Measurements from ENCODE around the gene MRGPRG. TPM values are rescaled to one million over a fixed set of nuclear protein-coding genes. Genes with fewer than 3 reads are reported as not detected.

The MRGPRG gene
- total RNA-seq, 1 donor from 2014 or later, result not detected

DNA sequence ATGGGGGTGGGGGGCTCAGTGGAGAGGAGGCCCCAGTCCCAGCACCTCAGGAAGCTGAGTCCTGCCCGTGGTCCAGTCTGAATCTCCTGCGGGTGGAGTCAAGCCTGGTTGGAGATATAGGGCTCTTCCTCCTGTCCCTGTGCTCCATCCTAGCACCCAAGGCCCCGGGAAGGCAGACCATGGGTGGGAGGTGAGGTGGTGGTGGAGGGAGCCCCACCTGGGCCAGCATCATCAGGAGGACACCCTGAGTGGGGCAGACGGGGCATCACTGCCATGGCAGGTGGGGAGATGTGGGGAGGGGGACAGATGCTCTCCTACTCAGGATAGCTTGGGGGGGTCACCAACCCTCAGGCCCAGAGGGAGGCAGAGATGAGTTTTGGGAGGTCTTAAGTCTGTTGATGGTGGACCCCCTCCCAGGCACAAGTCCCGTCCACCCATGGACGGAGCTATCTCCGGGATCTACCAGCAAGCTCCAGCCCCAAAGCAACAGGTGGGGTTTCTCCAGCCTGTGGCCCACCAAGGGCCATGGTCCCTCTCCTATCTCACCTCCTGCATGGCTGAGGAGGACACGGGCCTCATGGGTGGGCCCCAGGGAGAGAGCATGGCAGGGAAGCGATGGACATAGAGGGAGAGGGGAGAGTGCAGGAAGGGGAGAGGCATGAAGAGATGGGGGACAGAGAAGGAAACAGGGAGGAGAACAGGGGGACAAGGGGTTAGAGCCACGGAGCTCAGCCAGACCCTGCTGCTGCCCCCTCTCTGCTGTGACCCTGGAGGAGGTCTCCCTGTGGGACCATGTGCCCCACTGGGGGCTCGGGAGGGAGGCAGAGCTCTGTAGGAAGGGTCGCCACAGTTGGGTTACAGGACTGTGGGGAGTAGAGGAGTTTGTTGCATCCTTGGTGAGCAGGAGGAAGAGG lies 12.3 kb upstream of the MRGPRG start:
- DNase-seq, result no peak
- H3K27me3 ChIP-seq, result peaks cover 23% of the 10 kb centered on the region

DNA sequence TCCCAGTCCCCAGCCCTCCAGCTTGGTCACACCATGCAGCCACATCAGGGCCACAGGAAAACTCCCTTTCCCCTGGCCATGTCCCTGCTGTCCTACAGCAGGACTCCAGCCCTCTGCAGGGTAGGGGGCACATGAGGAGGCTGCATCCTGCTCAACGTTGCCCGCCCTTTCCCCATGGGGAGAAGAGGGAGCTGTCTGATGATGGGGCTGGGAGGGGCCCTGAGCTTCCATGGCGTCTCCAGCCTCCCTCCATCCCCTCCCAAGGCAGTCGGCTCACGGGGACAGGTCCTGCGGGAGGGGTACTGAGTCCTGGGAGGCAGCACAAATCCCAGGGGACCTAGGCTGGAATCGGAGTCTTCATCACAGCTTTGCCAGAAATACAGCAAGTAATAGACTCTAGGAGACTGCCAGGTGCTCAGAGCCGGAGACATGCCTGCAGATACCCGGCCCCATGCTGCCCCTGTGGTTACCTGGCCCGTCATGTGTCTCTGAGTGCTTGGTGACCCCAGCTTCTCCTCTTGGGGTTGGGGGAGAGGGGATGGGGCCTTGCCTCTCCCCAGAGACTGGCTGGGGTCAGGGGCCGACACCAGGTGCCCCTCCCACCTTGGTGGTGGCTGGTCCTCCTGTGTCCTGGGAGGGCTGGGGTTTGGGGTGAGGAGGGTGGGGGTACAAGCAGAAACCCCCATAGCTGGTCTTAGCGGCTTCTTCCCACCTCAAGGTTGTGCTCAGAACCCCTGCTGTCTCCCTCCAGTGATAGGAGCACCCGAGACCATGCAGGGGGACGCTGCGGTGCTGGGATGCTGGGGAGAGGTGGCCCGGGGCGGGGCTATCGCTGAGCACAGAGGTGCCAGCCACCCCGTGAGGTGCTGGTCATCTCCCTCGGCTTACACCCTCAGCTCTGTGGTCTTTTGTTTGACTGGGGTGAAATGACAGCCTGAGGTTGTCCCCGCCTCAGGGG lies 11.3 kb upstream of the MRGPRG start:
- TF ChIP-seq, protein P1, sequence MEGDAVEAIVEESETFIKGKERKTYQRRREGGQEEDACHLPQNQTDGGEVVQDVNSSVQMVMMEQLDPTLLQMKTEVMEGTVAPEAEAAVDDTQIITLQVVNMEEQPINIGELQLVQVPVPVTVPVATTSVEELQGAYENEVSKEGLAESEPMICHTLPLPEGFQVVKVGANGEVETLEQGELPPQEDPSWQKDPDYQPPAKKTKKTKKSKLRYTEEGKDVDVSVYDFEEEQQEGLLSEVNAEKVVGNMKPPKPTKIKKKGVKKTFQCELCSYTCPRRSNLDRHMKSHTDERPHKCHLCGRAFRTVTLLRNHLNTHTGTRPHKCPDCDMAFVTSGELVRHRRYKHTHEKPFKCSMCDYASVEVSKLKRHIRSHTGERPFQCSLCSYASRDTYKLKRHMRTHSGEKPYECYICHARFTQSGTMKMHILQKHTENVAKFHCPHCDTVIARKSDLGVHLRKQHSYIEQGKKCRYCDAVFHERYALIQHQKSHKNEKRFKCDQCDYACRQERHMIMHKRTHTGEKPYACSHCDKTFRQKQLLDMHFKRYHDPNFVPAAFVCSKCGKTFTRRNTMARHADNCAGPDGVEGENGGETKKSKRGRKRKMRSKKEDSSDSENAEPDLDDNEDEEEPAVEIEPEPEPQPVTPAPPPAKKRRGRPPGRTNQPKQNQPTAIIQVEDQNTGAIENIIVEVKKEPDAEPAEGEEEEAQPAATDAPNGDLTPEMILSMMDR (IDR thresholded peaks at IDR 0.05), result no peak
- H3K27me3 ChIP-seq, result peaks cover 23% of the 10 kb centered on the region
- DNase-seq, result no peak
- H3K4me3 ChIP-seq, result no peak overlapping the region
- no peaks in the 10 kb centered on the region for H3K36me3 ChIP-seq
- no peak overlapping the region for H3K27ac ChIP-seq
- ATAC-seq, result no peak
- H3K4me1 ChIP-seq, result no peaks in the 10 kb centered on the region
- intact Hi-C loops (cut with DNase I), result no loop called here
- no peaks in the 10 kb centered on the region for H3K9me3 ChIP-seq

More for the DNA sequence above, 12.3 kb upstream of the MRGPRG start:
- Histone ChIP-seq H3K36me3 (no peaks in the 10 kb centered on the region), H3K27ac (no peak overlapping the region), H3K4me3 (no peak overlapping the region), H3K4me1 (no peaks in the 10 kb centered on the region), H3K9me3 (no peaks in the 10 kb centered on the region)
- intact Hi-C loops (cut with DNase I), result no loop called here
- TF ChIP-seq, protein P1 (IDR thresholded peaks at IDR 0.05), result no peak
- ATAC-seq, result no peak

DNA sequence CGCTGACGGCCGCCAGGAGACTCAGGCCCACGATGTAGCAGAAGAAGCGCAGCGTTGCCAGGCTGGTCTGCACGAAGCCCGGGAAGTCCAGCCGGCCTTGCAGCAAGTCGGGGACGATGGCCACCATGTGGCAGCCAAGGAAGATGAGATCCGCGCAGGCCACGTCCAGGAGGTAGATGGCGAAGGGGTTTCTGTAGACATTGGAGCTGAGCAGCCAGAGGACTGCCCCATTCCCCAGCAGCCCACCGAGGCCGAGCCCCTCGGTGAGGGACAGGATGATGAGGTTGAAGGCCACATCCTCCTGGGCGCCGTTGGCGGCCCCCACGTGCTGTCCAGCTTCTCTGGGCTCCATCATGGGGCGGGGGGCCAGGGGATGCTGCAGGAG lies 9.8 kb upstream of the MRGPRG start:
- Histone ChIP-seq H3K27me3 (peaks cover 36% of the 10 kb centered on the region), H3K36me3 (no peaks in the 10 kb centered on the region), H3K9me3 (no peaks in the 10 kb centered on the region), H3K27ac (no peak overlapping the region), H3K4me1 (no peaks in the 10 kb centered on the region), H3K4me3 (no peak overlapping the region)
- ATAC-seq, result no peak
- no peak for DNase-seq
- intact Hi-C loops (cut with DNase I), result no loop called here
- TF ChIP-seq, protein P1 (IDR thresholded peaks at IDR 0.05), result no peak

DNA sequence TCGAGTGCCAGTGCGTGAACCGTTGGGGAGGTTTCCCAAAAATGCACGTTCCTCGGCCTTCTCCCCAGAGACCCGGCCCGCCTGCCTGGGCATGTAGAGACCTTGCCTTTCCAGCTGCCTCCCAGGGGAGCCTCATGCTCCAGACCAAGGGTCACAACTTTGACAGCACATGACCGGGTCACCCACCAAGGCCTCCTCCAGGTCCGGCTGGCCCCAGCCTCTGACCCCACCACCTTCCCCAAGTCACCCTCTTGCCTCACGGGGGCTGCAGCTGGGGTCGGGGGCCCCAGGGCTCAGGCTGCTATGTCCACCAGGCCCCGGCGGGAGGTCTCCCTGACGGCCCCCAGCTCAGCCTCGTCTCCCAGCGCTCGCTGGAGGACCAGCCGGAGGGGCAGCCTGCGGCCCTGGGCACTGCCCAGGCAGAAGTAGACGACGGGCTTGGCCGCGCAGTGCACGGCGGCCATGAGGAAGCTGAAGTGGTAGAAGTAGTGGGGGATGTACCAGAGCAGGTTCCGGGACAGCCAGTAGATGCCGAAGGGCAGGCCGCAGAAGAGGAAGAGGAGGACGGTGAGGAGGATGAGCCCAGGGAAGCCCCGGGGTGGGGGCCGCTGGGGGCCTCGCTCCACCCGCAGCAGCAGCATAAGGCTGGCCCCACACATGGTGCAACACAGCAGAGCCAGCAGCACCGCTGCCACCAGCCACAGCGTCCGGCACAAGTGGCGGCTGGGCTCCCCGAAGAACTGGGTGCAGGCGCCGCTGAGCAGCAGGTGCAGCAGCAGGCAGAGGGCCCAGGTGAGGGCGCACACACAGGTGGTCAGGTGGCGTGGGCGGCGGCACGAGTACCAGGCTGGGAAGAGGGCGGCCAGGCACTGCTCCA lies 9.2 kb upstream of the MRGPRG start:
- TF ChIP-seq, protein P1 (IDR thresholded peaks at IDR 0.05), result no peak
- no peak for ATAC-seq
- intact Hi-C loops (cut with DNase I), result no loop called here
- Histone ChIP-seq H3K36me3 (no peaks in the 10 kb centered on the region), H3K4me1 (no peaks in the 10 kb centered on the region), H3K27me3 (peaks cover 42% of the 10 kb centered on the region), H3K4me3 (no peak overlapping the region), H3K9me3 (no peaks in the 10 kb centered on the region), H3K27ac (no peak overlapping the region)
- peak; percentile 63 for DNase-seq
